ENCODE results near the gene BOK. TPM values are rescaled to one million over a fixed set of nuclear protein-coding genes. Genes with fewer than 3 reads are reported as not detected.

The BOK gene
- total and polyA plus RNA-seq, 2 of the 13 experiments (the other 11 are each of a cell fraction or from before 2014, with no cell fraction given) = 35.5 to 39.2 TPM

GRCh38 chr2:241558532-241559322 is at the start of gene BOK (continued):
- TF ChIP-seq AFF4 (CRISPR knock-in tag; IDR thresholded peaks at IDR 0.05) (no peak), ZNF605 (CRISPR knock-in tag; IDR thresholded peaks at IDR 0.05) (no peak), THAP8 (CRISPR knock-in tag; IDR thresholded peaks at IDR 0.05; ENCODE audit: borderline replicate concordance) (no peak), ZBTB33 (CRISPR knock-in tag; IDR thresholded peaks at IDR 0.05) (no peak), ZC3H13 (CRISPR knock-in tag; IDR thresholded peaks at IDR 0.05) (0 out of 2 replicates have a peak, but pooled peaks have one; percentile 7), BCL3 (CRISPR knock-in tag; IDR thresholded peaks at IDR 0.05) (peak; percentile 34; the same call in 1 of the 2 replicates), ZBED4 (CRISPR knock-in tag; IDR thresholded peaks at IDR 0.05; ENCODE audit: borderline replicate concordance) (no peak), DNMT3B (CRISPR knock-in tag; conservative IDR thresholded peaks at IDR 0.05) (no peak), ZBTB38 (CRISPR knock-in tag; IDR thresholded peaks at IDR 0.05) (no peak), ZNF33B (CRISPR knock-in tag; IDR thresholded peaks at IDR 0.05) (no peak; the same call in 1 of the 2 replicates), FOSL2 (CRISPR knock-in tag; IDR thresholded peaks at IDR 0.05) (no peak)
